OCI-LY1 (cell line): ENCODE measurements around the gene NBEA.

Source experiments
- H2AFZ ChIP-seq: fragments of 200-600 bp; sonication (generic), shearing (Covaris generic); 2 replicates; pipeline ENCODE4 v1.6.0; 2014; ENCODE audit warnings: antibody characterized with exemption, mild to moderate bottlenecking, low read length
- H3F3A ChIP-seq: fragments of 200-600 bp; sonication (generic), shearing (Covaris generic); 2 replicates; pipeline ENCODE4 v1.6.0; 2014; ENCODE audit warnings: mild to moderate bottlenecking, antibody characterized with exemption, low read length, moderate library complexity; ENCODE audit not compliant: insufficient read depth
- H3K27ac ChIP-seq: fragments of 200-600 bp; sonication (generic); 2 replicates; pipeline ENCODE4 v1.5.1; 2014; ENCODE audit warnings: low read length, mixed run types, mild to moderate bottlenecking, low read depth; ENCODE audit not compliant: poor library complexity, severe bottlenecking
- H3K27me3 ChIP-seq: fragments of 200-600 bp; sonication (generic); 2 replicates; pipeline ENCODE4 v1.6.0; 2014; ENCODE audit warnings: antibody characterized with exemption, mild to moderate bottlenecking, low read length, moderate library complexity; ENCODE audit not compliant: insufficient read depth
- H3K36me3 ChIP-seq: fragments of 200-600 bp; sonication (generic); 2 replicates; pipeline ENCODE4 v1.6.1; 2014; ENCODE audit warnings: mild to moderate bottlenecking, antibody characterized with exemption, low read length, moderate library complexity, mixed read lengths; ENCODE audit not compliant: insufficient read depth
- H3K4me1 ChIP-seq: fragments of 200-600 bp; sonication (generic); 2 replicates; pipeline ENCODE4 v1.5.1; 2014; ENCODE audit warnings: mild to moderate bottlenecking, low read length, moderate library complexity; ENCODE audit not compliant: insufficient read depth, severe bottlenecking
- H3K4me2 ChIP-seq: fragments of 200-600 bp; sonication (generic), shearing (Covaris generic); 2 replicates; pipeline ENCODE4 v1.6.1; 2014; ENCODE audit warnings: low read length
- H3K4me3 ChIP-seq: fragments of 200-600 bp; sonication (generic); 2 replicates; pipeline ENCODE4 v1.5.1; 2014; ENCODE audit warnings: low read length, low read depth, mild to moderate bottlenecking, mixed read lengths; ENCODE audit not compliant: poor library complexity, severe bottlenecking
- H3K79me2 ChIP-seq: fragments of 200-600 bp; shearing (Covaris generic); 2 replicates; pipeline ENCODE4 v1.6.1; 2016; ENCODE audit warnings: mixed run types, low read length, mixed read lengths; ENCODE audit not compliant: insufficient read depth
- H3K9ac ChIP-seq: fragments of 200-600 bp; sonication (generic), shearing (Covaris generic); 2 replicates; pipeline ENCODE4 v1.6.1; 2014; ENCODE audit warnings: mild to moderate bottlenecking, low read length, mixed read lengths
- H3K9me2 ChIP-seq: fragments of 200-600 bp; sonication (generic), shearing (Covaris generic); 2 replicates; pipeline ENCODE4 v1.6.1; 2014; ENCODE audit warnings: low read depth, mild to moderate bottlenecking, low read length, mixed read lengths
- H3K9me3 ChIP-seq: fragments of 200-600 bp; shearing (Covaris generic); 2 replicates; pipeline ENCODE4 v1.6.1; 2014; ENCODE audit warnings: low read length, mixed read lengths
- H4K20me1 ChIP-seq: fragments of 200-600 bp; sonication (generic), shearing (Covaris generic); 2 replicates; pipeline ENCODE4 v1.6.0; 2016; ENCODE audit warnings: mild to moderate bottlenecking, low read length; ENCODE audit not compliant: insufficient read depth
- EZH2 ChIP-seq: fragments of 200-600 bp; sonication (generic), shearing (Covaris generic); IDR thresholded peaks from 2 replicates; pipeline ENCODE4 v1.8.0; 2017; ENCODE audit warnings: borderline replicate concordance, mixed run types, mild to moderate bottlenecking, antibody characterized with exemption, low read length, moderate library complexity, mixed read lengths
- TF ChIP-seq, protein P1 (sequence below): fragments of 200-600 bp; sonication (generic), shearing (Covaris generic); IDR thresholded peaks from 2 replicates; pipeline ENCODE4 v1.5.1; 2017; ENCODE audit warnings: mild to moderate bottlenecking, antibody characterized with exemption, low read length, moderate library complexity, mixed read lengths

The NBEA gene

DNA sequence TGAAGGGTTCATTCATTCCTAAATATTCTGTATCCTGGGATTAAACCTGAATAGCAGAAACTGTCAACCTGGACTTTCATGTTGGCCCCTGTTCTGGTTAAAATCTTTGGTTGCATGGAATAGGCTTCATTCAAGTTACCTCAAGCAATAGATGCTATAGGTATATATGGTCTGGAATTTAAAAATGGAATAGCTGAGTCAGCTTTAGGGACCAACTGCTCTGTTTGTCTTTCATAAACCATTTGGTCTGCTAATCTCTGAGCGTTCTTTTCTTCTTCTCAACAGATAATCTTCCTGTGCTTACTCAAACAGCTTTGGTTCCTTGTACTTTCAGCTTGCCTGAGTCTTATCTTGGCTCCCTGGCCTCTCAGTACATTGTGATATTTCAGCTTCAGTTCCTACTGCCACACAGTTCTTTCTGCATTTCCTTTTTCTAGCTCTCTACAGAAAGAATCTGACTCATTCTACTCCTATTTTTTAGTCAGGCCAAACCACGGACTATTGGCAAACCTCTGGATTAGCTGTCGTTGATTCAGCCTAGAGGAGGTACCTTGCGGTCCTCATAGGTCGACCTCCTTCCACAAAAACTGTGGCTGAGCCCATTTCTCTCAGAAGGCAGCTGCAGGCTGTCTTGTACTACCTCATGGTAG, 570.3 kb downstream of the NBEA start:
- no peaks in the 10 kb centered on the region for H3K27me3 ChIP-seq
- no peaks in the 10 kb centered on the region for H3K4me1 ChIP-seq
- no peak overlapping the region for H3K4me2 ChIP-seq
- no peaks in the 10 kb centered on the region for H4K20me1 ChIP-seq
- H3K36me3 ChIP-seq = no peaks in the 10 kb centered on the region
- H3K27ac ChIP-seq = no peak overlapping the region
- no peak for TF ChIP-seq EZH2
- TF ChIP-seq, protein P1, sequence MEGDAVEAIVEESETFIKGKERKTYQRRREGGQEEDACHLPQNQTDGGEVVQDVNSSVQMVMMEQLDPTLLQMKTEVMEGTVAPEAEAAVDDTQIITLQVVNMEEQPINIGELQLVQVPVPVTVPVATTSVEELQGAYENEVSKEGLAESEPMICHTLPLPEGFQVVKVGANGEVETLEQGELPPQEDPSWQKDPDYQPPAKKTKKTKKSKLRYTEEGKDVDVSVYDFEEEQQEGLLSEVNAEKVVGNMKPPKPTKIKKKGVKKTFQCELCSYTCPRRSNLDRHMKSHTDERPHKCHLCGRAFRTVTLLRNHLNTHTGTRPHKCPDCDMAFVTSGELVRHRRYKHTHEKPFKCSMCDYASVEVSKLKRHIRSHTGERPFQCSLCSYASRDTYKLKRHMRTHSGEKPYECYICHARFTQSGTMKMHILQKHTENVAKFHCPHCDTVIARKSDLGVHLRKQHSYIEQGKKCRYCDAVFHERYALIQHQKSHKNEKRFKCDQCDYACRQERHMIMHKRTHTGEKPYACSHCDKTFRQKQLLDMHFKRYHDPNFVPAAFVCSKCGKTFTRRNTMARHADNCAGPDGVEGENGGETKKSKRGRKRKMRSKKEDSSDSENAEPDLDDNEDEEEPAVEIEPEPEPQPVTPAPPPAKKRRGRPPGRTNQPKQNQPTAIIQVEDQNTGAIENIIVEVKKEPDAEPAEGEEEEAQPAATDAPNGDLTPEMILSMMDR = no peak
- no peaks in the 10 kb centered on the region for H3K79me2 ChIP-seq
- H3F3A ChIP-seq = no peaks in the 10 kb centered on the region
- no peaks in the 10 kb centered on the region for H3K9me3 ChIP-seq
- H3K4me3 ChIP-seq = no peak overlapping the region
- H3K9me2 ChIP-seq = no peaks in the 10 kb centered on the region
- no peak overlapping the region for H2AFZ ChIP-seq
- no peak overlapping the region for H3K9ac ChIP-seq

DNA sequence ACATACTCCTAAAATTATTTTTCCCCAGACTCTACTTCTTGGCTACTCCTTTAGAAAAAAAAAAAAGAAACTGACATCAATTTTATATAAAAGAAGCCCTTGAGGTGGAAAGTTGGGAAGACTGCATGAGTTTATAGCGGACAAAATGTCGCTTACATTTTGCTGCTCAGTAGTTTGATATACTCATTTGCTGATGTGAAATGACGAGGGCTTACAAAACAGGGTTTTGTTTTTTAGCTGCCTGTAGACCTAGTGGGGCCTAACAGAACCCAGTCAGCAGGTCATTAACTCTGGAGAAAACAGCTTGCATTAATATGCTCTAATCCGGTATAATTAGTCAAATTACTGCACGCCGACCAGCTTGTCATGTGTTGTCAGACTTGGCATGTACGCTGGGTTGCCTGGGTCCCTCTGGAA, 572.0 kb downstream of the NBEA start:
- no peak for TF ChIP-seq EZH2
- TF ChIP-seq, protein P1 = no peak
- H3F3A ChIP-seq = no peaks in the 10 kb centered on the region
- H3K79me2 ChIP-seq = no peaks in the 10 kb centered on the region
- H3K9me2 ChIP-seq = no peaks in the 10 kb centered on the region
- H4K20me1 ChIP-seq = no peaks in the 10 kb centered on the region
- no peak overlapping the region for H3K9ac ChIP-seq
- H2AFZ ChIP-seq = no peak overlapping the region
- no peak overlapping the region for H3K4me2 ChIP-seq
- no peak overlapping the region for H3K4me3 ChIP-seq
- H3K9me3 ChIP-seq = no peaks in the 10 kb centered on the region
- H3K27me3 ChIP-seq = no peaks in the 10 kb centered on the region
- H3K36me3 ChIP-seq = no peaks in the 10 kb centered on the region
- no peak overlapping the region for H3K27ac ChIP-seq
- H3K4me1 ChIP-seq = no peaks in the 10 kb centered on the region

DNA sequence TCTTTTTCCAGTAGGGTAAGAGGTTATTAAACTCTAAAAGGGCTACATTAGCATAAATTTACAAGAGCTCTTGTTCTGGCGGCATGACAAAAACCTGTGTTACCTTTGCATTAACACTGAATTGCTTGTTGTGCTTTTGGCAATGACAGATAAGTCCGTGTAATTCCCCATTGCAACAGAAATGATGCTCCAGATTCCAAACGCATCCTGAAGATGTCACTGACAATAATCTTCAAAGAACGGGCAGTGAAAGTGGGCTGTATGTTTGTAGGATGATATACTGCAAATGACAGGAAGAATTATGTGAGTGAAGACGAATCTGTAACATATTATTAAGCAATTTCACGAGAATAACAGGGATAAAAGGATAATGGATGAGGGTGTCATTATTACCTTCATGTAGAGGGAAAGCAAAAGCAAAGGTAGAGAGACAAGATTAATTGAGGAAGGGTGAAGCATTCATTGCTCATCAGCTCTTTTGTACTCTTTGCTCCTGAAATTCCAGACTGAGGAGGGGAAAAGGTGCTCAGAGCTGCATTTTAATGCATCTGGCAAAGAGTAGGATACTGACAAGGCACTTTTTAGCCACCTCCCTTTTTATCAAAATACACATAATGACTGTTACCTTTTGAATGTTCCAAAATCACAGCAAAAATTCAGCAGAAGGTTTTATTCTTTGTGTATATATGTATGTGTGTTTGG, 572.9 kb downstream of the NBEA start:
- Histone ChIP-seq H3K4me1 (no peaks in the 10 kb centered on the region), H4K20me1 (no peaks in the 10 kb centered on the region), H3K9ac (no peak overlapping the region), H3K27ac (no peak overlapping the region), H3K9me3 (no peaks in the 10 kb centered on the region), H3K79me2 (no peaks in the 10 kb centered on the region), H3K27me3 (no peaks in the 10 kb centered on the region), H2AFZ (no peak overlapping the region), H3K4me2 (no peak overlapping the region), H3K9me2 (no peaks in the 10 kb centered on the region), H3K4me3 (no peak overlapping the region), H3K36me3 (no peaks in the 10 kb centered on the region), H3F3A (no peaks in the 10 kb centered on the region)
- TF ChIP-seq EZH2 = no peak
- TF ChIP-seq, protein P1 = no peak
